Stimulated activated CD8-positive, alpha-beta memory T cell treated with anti-CD3 and anti-CD28 coated beads, Interleukin-15, amount 100 ng/mL, for 4 hours (primary cell): ENCODE data around the gene KRTAP4-5.
"Not testable (repeated sequence)": the region's sequence is repeated elsewhere in the genome, so short reads cannot be mapped to it uniquely, and the experiment has no call there.

ENCODE experiments used
- DNase-seq, 2 donors: peaks; one replicate each; pipeline ENCODE4 v3.0.0-alpha.2; 2020; ENCODE audit warnings: low read depth in 2 of 2

KRTAP4-5 gene

DNA sequence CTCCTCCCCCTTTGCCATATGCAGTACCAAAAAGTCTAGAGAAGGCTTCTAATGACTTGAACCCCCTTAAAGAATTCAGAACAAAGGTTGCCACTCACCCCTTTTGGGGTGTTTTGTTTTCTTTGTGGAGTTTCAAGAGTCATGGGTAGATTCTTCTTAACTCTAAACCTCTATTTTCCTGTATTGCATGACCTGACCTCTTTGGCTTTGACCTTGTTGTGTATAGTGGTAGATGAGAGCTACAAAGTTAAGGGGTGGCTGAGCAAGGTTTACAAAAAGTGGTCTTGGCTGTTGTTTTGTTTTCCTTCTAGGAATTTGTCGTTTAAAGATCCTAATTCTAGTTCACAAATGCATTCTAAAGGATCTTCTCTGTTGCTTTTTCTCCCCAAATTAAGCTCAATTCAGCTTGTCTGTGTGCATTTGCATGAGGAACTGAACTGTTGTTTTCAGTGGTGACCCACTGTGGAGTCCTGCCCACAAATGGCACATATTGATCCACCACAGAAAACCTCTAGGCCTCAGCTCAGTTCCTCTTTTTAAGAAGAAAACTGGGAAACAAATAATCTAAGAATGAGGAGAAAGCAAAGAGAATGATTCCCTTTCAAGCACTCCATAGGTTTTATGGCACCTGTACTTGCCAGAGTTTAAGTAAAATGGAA lies 40.8 kb downstream of the KRTAP4-5 start:
- DNase-seq, result not testable (repeated sequence)

DNA sequence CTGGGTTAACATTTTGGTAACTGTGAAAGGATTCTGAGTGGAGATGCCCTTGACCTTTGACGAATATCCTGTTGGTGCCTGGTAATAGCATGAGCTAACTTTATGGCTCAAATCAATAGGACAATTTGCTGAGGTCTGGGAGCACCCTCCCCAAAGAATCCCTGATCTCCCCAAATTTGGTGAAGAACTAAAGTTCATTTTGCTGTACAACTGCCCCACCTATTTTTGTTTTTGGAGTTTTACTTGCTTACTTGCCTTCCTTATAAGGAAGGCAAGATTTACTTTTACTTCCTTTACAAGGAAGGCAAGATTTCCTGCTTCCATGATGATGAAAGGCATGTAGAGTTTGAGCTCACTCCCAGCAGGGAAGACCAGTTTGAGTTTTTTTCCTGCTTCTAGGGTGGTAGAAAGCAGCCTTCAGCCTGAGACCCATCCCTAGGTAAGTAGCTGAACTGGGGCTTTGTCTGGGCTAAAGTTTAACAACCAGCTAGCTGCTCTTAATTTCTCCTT lies 41.6 kb downstream of the KRTAP4-5 start:
- DNase-seq, result no peak

DNA sequence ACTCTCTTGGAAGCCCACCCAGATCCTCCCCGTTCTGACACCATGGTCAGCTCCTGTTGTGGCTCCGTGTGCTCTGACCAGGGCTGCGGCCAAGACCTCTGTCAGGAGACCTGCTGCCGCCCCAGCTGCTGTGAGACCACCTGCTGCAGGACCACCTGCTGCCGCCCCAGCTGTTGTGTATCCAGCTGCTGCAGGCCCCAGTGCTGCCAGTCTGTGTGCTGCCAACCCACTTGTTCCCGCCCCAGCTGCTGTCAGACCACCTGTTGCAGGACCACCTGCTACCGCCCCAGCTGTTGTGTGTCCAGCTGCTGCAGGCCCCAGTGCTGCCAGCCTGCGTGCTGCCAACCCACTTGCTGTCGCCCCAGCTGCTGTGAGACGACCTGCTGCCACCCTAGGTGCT lies 44.3 kb downstream of the KRTAP4-5 start, which contains the start of gene KRTAP4-9:
KRTAP4-9 (plus strand) TSS at position 43 of the 400 bp plus-strand sequence; CDS start at position 43, 0 bp downstream.
- not testable (repeated sequence) for DNase-seq

DNA sequence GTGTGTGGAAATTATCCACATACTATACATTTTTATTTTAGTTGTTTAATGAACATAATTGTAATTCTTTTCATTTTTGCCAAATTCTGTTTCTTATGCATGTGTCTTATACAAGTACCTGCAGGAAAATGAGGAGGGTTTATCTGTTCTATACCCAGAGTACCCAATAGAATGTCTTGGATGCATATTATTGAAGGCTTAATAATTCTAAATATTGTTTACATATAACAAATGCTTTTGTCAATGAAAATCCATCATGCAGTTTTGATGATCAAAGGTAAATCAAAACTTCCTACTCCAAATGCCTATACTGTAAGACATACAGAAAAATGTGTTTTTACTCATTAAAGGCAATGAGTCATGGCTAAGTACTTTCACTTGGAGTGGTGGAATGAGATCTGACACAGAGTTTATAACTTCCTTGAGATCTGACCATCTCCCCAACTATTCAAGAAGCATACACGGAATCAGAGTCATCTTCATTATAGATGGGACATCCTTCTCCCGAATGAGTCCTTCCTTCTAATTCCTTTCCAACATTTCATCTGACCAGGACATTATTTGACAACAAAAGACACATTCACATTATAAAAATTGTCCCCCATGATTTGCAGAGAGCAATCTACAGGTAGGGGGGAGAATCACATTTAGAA lies 45.1 kb downstream of the KRTAP4-5 start:
- DNase-seq, result not testable (repeated sequence)

DNA sequence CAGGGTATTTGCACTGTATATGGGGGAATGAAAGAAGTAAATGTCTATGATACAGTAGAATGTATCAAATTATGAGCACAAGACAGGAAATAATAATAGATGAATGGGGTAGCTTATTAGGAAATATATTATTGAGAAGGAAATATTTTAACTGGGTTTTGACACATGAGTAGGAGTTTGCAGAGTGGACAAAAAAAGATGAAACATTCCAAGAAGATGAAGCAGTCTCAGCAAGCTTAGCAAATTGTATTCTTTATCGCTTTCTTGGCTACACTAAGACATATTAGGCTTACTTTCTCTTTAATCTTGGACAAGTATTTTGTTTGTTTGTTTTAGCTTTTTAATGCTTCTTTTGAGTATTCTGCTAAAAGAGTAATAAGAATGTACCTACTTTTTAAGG lies 45.7 kb downstream of the KRTAP4-5 start:
- no peak for DNase-seq

DNA sequence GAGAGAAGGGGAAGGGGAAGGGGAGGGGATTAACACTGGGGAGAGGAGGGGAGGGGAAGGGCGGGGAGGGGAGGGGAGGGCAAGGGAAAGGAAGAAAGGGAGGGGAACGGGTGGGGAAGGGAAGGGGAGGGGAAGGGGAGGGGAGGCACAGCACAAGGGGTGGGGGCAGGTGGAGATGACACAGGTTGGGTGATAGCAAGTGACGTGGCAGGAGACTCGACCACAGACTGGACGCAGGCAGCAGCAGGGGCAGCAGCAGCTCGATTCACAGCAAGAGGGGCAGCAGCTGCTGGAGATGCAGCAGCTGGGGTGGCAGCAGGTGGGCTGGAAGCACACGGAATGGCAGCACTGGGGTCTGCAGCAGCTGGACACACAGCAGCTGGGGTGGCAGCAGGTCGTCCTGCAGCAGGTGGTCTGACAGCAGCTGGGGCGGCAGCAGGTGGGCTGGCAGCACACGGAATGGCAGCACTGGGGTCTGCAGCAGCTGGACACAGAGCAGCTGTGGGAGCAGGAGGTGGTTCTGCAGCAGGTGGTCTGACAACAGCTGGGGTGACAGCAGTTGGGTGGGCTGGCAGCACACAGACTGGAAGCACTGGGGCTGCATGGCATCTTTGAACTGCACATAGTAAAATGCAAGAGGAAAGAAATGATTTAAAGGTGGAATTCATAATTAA lies 47.9 kb downstream of the KRTAP4-5 start, which contains the start of gene KRTAP4-16:
KRTAP4-16 (minus strand) TSS at position 624 of the 674 bp plus-strand sequence; CDS start at position 624, 0 bp downstream.
- no peak for DNase-seq

DNA sequence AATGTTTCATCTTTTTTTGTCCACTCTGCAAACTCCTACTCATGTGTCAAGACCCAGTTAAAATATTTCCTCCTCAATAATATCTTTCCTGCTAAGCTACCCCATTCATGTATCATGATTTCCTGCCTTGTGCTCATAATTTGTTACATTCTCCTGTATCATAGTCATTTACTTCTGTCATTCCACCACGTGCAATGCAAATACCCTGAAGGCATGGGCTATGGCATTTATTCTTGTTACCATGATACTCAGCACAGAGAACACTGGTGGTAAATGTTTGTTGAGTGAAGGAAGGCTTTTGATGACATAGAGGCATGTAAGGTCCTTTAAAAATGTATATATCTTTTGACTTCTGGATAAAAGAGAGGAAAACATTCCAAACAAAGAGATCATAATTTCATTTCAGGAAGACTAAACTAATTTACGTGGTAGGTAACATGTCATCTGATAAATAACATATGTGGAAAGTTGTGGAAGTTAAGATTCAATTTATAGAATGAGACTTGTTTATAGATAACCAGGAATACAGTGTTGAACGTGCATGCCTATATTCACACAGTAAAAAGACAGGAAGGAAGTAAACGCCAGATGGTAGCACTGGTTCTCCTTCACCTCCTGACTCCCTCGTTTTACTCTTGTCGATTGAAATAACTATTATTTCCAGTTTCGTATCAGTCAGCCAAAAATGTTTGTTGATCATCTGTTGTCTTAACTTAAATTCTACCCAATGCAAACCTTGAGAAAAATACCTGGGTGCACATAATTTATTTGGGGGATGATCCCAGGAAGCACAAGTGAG lies 49.7 kb downstream of the KRTAP4-5 start:
- not testable (repeated sequence) for DNase-seq
